ENCODE data around the gene SNX21.

- TF ChIP-seq CTCF (conservative IDR thresholded peaks at IDR 0.05; ENCODE audit: low read length) (no peak), EZH2phosphoT487 (IDR thresholded peaks at IDR 0.05; ENCODE audit: borderline replicate concordance, low read depth, low read length) (no peak)
These were observed 15.4 kb upstream of the SNX21 start for GRCh38 chr20:45818239-45818638.

Measured in OCI-LY7 (cell line).